ENCODE measurements around the gene CYB5B. TPM values are rescaled to one million over a fixed set of nuclear protein-coding genes. Genes with fewer than 3 reads are reported as not detected.

The CYB5B gene
- total RNA-seq, 4 donors from 2014 or later: 40.4 to 61.5 (median 50.4) TPM

- intact Hi-C loops (cut with DNase I): loop anchor here (5.0 to 10.0 kb wide), 2 partner anchors 165 to 353 kb away; partner anchors contain the start of genes NFAT5 and NOB1
- no peaks in the 10 kb centered on the region for H3K27me3 ChIP-seq
Measured at GRCh38 chr16:69399361-69399760, 25.1 kb upstream of the CYB5B start.

GRCh38 chr16:69402439-69402838, 22.0 kb upstream of the CYB5B start:
- Histone ChIP-seq H3K9me3 (no peaks in the 10 kb centered on the region), H3K4me1 (peaks cover 23 to 29% of the 10 kb centered on the region in 2 donors), H3K4me3 (replicated peaks in 1 of 3) (no peak overlapping the region), H3K27ac (no peak overlapping the region), H3K27me3 (no peaks in the 10 kb centered on the region), H3K36me3 (no peaks in the 10 kb centered on the region)
- 64 to 70% methylated on average over 4 of the region's 4 CpGs for WGBS, 2 donors
- no peak for TF ChIP-seq POLR2A (IDR thresholded peaks at IDR 0.05)
- no peak for TF ChIP-seq CTCF (IDR thresholded peaks at IDR 0.05)
- DNase-seq: no peak
- intact Hi-C loops (cut with DNase I): loop anchor here (10.0 kb wide), 1 partner anchor 302 kb away; no protein-coding TSS in a partner anchor

More at GRCh38 chr16:69399361-69399760, 25.1 kb upstream of the CYB5B start:
- 72 to 83% methylated on average over 3 of the region's 3 CpGs for WGBS, 2 donors
- peaks cover 26 to 36% of the 10 kb centered on the region in 2 donors for H3K4me1 ChIP-seq
- no peak overlapping the region for H3K27ac ChIP-seq
- no peak overlapping the region for H3K4me3 ChIP-seq (replicated peaks in 1 of 3)
- no peaks in the 10 kb centered on the region for H3K36me3 ChIP-seq
- no peak for DNase-seq
- TF ChIP-seq CTCF (IDR thresholded peaks at IDR 0.05) (no peak), POLR2A (IDR thresholded peaks at IDR 0.05) (no peak)
- H3K9me3 ChIP-seq: no peaks in the 10 kb centered on the region

- peak overlapping the region; percentile 61 to 73 (median 72) for H3K27ac ChIP-seq
Measured at GRCh38 chr16:69404275-69404805, 20.1 kb upstream of the CYB5B start.

GRCh38 chr16:69405326-69405725, 19.1 kb upstream of the CYB5B start:
- no peak for DNase-seq
- TF ChIP-seq POLR2A (IDR thresholded peaks at IDR 0.05) (no peak), CTCF (IDR thresholded peaks at IDR 0.05) (no peak)
- intact Hi-C loops (cut with DNase I): loop anchor here (10.0 kb wide), 1 partner anchor 299 kb away; no protein-coding TSS in a partner anchor
- Histone ChIP-seq H3K9me3 (no peaks in the 10 kb centered on the region), H3K27ac (peak overlapping the region in 2 of 3 donors; percentile 32 to 73), H3K27me3 (no peaks in the 10 kb centered on the region), H3K4me1 (peaks cover 16% of the 10 kb centered on the region in 2 donors), H3K36me3 (no peaks in the 10 kb centered on the region), H3K4me3 (replicated peaks in 1 of 3) (no peak overlapping the region)
- 100% methylated on average over 2 of the region's 2 CpGs for WGBS, 2 donors

More at GRCh38 chr16:69404275-69404805, 20.1 kb upstream of the CYB5B start:
- H3K9me3 ChIP-seq: no peaks in the 10 kb centered on the region
- H3K36me3 ChIP-seq: no peaks in the 10 kb centered on the region
- 20 to 23% methylated on average over 4 of the region's 4 CpGs for WGBS, 2 donors
- TF ChIP-seq POLR2A (IDR thresholded peaks at IDR 0.05): peak in 1 of 2 donors; percentile 12
- TF ChIP-seq CTCF (IDR thresholded peaks at IDR 0.05): no peak
- peaks cover 16% of the 10 kb centered on the region in 2 donors for H3K4me1 ChIP-seq
- no peaks in the 10 kb centered on the region for H3K27me3 ChIP-seq
- peak; percentile 43 to 63 for DNase-seq
- intact Hi-C loops (cut with DNase I): loop anchor here (10.0 kb wide), 1 partner anchor 300 kb away; no protein-coding TSS in a partner anchor
- no peak overlapping the region for H3K4me3 ChIP-seq (replicated peaks in 1 of 3)

GRCh38 chr16:69405757-69406156, 18.7 kb upstream of the CYB5B start:
- no peak overlapping the region for H3K4me3 ChIP-seq (replicated peaks in 1 of 3)
- peaks cover 16% of the 10 kb centered on the region in 2 donors for H3K4me1 ChIP-seq
- H3K9me3 ChIP-seq: no peaks in the 10 kb centered on the region
- intact Hi-C loops (cut with DNase I): loop anchor here (10.0 kb wide), 1 partner anchor 299 kb away; no protein-coding TSS in a partner anchor
- no peaks in the 10 kb centered on the region for H3K27me3 ChIP-seq
- 78 to 82% methylated on average over 5 of the region's 5 CpGs for WGBS, 2 donors
- H3K36me3 ChIP-seq: no peaks in the 10 kb centered on the region
- peak overlapping the region in 2 of 3 donors; percentile 32 to 73 for H3K27ac ChIP-seq
- no peak for DNase-seq
- TF ChIP-seq CTCF (IDR thresholded peaks at IDR 0.05) (no peak), POLR2A (IDR thresholded peaks at IDR 0.05) (no peak)

Data from thyroid gland (tissue), 4 donors.